NOMO-1 treated with dmso at 0.1 percent for 144 hours (cell line): ENCODE measurements around the gene PTPRT.

Experiments
- DNase-seq: peaks from one replicate; lab custom pipeline; 2025; ENCODE audit not compliant: unreplicated experiment; lab: John Stamatoyannopoulos, UW

Gene PTPRT

DNA sequence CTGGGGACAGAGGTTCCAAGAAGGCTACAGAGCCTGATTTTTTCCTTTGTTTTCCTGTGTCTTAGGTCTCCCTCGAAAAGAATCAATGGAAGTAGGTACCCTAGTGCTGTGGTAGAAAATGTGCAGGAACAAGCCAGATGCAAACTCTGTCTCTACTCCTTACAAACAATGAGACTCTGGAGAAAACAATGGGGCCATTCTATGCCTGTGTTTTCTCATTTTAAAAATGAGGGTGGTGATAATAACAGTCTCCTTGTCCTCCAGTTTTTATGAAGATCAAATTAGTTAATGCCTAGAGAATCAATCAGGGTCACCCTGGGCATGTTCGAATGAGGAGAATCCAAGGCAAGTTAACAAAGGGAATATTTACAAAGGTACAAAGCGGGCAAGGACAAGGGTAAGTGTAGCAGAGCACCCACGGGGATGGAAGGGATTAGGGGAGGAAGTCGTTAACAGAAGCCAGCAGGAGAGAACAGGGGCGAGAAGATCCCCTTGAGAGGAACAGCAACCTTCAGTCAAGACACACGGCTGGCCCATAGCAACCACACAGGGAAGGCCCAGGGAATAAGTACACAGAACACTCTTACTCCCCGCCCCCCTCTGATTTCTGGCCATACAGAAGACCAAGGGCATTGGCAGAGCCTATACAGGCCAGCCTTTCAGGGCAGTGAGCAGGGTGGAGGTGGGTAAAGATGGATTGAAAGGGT is 342.8 kb downstream of the PTPRT start:
- no peak for DNase-seq

DNA sequence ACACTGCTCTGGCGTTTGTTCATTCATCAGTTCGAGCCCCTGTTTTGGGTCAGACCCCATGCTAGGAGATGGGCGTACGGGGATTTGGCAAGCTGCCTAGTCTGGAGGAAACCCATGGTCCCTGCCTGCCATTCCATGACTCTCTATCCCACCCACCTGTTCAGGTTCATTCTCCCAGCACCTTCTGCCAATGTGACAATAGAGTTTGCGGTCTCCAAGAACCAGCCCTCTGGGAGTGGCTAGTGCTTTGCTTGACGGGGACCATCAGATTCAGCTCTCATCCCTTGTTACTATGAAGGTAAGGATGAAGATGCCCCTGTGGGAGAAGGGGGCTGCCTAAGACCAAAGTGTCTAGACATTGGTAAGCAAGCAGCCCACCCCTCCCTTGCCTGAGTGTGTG is 345.0 kb downstream of the PTPRT start:
- DNase-seq: no peak

DNA sequence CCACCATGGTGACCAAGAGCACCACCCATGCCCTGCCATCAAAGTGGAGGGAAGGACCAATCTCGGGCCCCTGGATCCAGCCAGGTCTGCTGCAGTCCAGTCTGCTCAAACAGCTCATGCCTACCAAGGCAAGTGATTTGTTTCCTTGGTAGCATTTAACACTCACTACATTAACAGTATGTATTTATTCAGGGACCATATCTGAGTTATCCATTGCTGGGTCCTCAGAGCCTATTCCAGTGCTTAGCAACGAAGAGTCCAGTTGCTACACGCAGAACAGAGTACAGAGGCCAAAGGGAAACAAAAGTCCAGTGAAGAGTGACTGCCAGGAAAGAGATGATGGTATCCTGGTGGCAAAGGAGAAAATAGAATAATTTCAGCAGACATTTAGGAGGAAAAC is 352.2 kb downstream of the PTPRT start:
- DNase-seq: no peak

DNA sequence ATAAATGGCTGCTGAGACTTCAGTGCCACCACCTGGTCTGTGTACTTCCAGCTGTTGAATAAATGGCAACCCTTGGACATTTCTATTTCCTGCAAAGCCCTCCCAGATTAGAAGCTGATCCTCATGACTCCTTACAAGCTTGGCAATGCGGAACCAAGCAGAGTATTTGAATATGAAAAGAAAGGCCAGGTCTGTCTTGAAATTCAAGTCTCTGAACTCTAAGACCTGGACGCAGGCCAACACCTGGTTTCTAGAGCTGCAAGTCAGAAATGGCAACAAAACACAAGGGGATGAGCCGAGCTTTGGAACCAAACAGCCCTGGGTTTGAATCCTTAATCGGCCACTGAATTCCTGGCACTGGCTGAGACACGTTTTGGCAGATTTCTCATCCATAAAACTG is 353.4 kb downstream of the PTPRT start:
- DNase-seq: no peak

DNA sequence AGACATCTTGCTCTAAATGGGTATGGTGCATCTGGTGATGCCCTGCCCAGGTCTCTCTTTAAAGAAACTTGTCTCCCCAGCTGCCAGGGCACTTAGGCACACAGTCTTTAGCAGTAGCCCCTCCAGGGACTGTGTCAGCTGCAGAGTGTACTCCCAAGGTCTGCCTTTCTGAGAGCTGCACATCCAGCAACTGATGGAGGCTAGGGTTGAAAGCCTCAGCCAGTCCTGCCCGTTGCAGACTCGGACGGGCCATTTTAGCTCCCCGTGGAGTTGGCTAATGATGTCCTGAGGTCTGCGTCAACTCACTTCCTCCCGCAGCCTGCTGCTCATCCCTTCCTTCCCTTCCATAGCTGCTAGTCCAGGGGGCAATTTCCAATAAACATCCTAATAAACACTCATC is 381.8 kb downstream of the PTPRT start:
- DNase-seq: no peak

DNA sequence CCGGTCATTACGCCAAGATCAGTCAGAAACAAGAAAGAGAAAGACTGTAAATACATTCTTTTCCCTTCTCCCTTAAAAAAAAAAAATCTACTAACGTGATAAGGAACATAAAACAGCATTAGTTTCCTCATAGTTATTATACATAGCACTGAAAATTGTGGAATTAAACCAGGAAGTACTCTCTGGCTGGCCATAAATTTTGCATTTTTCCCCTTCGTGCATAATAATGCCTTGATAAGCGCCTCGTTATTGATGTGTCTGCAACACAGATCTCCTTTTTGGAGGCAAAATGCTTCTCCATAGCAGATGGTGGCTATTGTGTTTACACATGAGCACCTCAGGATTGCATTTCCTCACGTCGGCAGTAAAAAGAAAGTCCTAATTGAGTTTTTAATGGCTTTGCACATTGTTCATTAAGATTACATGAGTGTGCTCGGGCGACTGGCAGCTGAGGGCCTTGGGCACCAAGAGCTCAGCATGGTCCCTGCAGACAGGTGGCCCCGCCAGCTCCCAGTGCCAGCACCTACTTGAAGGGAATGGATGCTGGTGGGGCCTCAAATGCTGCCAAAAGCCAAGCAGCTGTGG is 394.5 kb downstream of the PTPRT start:
- DNase-seq: no peak

DNA sequence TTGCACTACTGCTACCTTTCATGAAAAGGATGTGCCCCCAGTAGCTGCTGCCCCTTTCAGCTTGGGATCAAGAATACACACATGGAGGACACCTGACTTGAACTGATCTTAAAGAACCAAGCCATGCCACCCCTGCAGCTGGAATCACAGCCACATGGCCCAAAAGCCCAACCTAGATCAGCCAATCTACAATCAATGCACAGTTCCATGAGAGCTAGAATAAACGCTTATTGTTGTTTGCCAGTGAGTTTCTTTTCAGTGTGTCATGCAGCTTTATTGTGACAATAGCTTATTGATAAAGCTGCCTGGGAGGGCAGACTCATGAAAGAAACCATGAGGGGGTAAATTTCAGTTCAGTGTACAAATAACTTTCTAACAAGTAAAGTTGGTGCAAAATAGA is 397.7 kb downstream of the PTPRT start:
- DNase-seq: no peak

DNA sequence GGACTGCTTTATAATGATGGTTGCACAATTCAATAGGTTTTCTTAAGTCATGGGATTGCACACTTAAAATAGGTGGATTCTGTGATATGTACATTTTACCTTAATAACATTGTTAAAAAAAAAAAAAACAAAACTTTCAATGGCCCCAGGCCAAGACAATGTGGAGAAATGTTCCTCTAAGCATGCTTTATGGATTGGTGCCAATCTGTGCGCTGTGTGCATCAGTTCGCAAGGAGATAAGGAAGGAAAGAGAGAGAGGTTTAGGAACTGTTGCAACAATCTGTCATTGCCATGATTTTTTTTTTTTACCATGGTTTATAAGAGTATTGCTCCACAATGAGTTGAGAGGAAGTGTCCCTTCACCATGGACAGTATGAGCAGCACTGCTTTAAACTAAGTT is 399.6 kb downstream of the PTPRT start:
- no peak for DNase-seq

DNA sequence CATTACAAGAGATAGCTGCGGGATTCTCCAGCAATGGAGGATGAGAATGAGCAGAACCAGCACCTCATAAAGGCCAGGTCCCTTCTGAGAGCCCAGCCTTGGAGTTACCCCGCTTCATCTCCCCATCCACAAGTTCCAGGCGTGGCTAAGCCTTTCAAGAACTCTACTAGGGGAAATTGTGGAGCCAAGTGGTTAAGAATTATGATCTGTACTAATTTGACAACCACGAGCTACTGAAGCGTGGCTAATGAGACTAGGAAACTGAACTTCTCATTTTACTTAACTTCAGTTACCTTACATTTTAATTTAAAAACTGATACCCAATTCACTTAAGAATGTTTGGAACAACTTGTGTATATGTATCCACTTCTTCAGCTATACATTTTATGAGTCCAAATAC is 401.0 kb downstream of the PTPRT start:
- no peak for DNase-seq

DNA sequence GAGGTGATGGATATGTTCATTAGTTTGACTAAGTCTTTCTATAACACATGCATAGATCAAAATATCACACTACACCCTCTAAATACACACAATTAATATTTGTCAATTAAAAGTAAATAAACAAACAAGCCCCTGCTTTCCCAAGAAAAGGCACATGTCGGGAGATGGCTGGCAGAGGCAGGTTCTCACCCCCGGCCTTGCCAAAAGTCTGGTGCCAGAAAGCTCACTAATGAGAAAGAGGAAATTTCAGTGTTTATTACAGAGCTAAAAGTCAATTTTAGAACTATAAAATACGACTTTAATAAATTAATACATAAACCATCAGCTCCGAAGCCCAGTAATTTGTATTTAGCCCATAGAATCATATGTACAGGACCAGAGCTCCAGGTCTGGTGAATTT is 404.7 kb downstream of the PTPRT start:
- DNase-seq: no peak

DNA sequence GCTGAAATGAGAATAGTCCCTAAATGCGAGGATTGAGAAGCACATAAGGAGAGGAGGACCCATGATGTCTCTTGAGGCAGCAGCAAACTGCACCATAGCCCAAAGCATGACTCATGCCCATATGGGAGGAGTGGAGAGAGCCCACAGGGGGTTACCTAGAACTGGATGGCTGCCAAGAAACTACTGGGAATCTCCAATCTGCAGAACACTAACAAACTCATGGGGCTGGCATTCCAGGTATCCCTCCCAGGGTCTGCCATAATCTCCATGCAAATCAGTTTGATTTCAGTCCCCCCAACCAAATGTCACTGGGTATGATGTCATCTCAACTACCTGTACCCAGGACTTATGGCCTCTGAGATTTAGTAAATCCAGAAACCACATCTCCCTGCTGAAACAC is 410.5 kb downstream of the PTPRT start:
- DNase-seq: no peak

DNA sequence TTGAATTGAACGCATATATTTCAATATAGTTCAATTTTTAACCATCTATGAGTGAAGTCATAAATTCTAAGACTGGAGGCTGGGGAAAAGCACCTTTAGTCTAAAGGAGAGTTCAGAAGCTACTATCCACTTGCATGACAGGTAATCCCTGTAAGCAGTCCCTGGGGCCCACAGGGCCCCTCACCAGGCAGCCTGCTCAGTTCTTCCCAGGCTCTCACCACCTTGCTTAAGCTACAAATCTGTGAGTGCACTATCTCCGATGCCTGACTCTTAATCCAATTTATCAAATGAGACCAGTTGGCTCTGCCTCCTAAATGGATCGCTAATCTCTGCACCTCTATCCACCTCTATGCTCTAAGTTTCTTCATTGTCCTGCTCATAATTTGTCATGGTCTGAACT is 413.8 kb downstream of the PTPRT start:
- no peak for DNase-seq

DNA sequence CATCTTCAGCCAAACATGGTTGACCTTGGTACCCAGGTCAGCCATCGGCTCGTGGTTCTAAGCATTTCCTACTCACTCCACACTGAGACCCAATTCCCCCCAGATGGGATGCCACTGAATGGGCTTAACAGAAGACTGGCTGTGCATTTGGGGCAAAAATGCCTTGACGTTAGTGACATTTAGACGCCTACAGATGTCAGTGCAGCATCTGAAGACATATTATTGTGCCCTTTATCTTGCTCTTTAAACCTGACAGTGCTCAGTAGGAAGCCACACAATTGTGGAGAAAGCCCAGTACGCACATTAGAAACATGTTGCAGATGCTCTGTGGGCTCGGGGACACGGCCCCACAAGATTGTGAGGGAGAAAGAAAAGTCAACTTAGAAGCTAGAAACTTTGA is 414.7 kb downstream of the PTPRT start:
- no peak for DNase-seq

DNA sequence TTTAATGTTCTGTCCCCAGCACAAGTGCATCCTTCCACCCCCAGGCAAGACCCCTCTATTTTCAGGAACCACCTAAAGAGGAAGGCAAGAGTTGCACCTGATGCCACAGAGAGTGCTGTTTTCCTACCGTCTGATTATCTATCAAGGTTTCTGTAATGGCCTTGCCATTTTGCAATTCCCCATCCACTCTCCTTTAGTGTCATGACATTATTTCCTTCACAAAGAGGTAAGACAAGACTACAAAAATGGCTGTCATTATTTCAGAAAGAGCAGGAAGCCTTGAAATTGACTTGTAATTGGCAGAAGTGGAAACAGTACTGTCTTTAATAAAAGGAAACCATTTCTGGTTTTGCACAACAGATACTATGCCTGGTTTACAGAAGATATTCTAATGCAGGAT is 426.7 kb downstream of the PTPRT start:
- no peak for DNase-seq

DNA sequence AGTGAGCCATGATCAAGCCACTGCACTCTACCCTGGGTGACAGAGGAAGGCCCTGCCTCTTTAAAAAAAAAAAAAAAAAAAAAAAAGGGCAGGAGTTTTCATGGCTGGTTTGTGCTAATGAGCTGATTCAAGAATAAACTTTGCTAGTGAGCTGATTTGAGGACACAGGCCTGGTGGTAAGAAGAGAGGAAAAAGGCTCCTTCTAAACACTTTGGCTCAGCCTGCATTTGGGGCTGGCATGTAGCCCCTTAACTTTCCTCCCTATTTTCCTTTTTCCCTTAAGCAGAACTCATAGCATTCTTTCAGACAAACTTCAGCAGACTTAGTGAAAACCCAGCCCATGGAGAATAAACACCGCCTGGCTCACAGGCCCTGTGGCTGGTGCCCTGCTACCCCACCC is 432.7 kb downstream of the PTPRT start:
- no peak for DNase-seq

DNA sequence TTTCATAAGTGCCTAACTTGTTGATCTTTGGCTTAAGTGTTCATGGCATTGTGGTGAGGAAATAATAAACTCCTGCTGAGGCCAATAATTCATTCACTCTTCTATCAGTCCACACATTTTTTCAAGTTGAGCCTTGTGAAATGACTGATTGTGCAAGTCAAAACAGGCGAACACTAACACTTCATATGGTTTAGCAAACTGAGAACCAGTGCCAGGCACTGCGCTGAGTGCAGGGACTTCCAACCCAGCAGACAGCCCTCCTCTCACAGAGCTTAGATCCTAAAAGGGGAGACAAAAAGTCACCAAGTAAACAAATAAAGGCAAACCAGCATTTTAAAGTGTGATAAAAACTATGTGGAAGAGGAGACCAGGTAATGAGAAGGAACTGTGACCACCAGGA is 435.0 kb downstream of the PTPRT start:
- DNase-seq: no peak

DNA sequence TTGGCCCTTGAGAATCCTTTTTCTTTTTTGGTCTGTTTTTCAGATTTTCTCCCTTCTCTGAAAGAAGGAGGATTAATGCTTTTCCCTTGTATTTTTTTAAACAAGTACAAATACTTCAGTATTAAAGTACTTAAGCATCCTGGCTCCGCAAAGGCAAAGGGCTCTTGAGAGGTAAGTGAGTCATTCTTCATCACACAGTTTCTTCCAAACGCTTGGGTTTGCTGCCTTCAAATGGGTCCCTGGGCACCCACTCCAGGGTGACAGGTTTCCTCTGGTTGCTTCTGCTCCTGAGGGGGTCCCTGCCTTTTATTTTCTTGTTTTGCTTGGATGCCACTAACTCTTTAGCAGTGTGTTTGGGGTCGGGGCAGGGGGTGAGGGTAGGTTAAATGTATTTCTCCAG is 437.1 kb downstream of the PTPRT start:
- no peak for DNase-seq

DNA sequence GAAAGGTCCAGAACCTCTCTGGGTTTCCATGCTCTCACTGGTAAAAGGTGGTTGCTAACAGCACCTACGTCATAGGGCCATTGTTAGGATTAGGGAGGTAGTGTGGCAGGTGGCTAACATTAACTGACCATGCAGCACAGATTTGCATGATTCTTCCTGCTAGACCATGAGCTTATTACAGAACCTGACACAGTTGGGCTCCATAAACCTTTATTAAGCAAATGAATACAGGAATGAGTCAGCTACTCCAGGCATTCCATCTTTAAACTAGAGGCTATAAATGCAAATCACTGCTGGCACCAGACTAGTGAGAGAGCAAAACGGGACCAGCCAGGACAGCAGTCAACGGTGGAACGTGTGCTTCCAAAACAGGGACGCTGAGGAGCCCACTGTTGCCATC is 440.1 kb downstream of the PTPRT start:
- DNase-seq: no peak

DNA sequence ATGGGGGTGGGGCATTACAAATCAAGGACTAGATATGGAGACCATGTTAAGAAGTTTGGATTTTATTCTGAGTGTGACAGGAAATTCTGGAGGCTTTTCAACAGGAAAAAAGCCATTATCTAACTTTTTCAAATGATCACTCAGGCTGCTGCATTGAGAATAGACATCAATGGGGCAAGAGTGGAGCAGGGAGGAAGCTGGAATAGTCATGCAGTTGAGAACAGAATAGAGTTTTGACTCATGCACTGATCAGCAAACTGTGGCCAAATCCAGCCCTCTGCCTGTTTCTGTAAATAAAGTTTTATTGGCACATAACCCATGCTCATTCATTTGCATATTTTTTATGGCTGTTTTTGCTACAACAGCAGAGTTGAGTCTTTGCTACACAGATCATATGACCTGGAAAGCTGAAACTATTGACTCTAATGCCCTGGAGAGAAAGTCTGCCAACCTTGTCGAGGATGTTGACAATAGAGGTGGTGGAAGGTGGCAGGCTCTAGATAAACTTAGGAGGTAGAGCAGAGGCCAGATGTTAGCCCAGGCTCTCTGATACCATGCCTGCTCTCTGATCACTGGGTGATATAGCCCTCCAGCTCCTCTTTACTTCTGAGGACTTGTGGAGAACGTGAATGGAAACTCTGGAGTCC is 441.8 kb downstream of the PTPRT start:
- DNase-seq: no peak

DNA sequence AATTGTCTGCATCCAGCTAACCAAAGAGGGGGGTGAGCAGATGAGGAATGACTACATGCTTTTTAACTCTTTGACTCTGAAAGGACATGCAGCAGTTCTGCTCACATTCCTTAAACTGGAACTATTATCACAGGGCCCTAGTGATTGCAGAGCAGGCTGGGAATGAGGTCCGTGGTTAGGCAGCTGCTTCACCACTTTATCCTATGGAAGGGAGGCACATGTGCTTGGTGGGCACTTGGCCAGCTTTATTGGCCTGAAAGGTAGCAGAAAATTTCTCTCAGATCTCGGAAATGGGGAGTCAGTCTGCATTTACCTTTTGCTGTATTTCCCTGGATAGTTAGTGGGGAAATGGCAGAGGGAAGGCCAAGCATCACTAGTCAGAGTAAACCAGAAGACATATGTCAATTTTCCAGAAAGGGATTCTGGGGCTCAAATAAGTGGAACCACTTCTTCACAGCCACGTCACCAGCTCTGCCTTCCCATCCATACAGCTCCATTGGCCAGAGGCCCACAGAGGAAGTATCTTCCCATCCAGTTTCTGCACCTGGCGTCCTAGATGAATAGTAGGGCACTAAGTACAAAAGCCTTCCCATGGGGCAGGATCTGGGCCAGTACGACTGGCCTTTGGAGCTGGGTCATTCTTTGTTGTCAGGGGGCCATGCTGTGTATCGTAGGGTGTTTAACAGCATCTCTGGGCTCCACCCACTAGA is 444.8 kb downstream of the PTPRT start:
- DNase-seq: no peak

DNA sequence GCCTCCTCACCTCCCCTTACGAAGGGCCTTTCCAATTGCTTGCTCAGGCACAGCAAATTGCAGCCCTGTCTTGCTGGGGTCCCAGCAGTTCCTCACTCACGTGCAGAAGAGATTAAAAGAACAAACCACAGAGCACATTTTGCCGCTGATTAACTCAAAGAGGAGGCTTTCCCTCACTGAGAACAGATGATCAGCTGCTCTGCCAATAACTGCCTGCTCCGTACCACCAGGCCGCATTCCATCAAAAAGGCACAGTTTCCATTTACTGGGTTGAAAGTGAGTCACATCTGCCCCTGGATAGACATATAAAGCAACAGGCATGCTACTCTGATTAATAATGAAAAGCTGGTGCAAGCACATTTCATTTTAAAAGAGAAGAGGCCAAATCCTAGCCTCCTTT is 446.8 kb downstream of the PTPRT start:
- DNase-seq: no peak

DNA sequence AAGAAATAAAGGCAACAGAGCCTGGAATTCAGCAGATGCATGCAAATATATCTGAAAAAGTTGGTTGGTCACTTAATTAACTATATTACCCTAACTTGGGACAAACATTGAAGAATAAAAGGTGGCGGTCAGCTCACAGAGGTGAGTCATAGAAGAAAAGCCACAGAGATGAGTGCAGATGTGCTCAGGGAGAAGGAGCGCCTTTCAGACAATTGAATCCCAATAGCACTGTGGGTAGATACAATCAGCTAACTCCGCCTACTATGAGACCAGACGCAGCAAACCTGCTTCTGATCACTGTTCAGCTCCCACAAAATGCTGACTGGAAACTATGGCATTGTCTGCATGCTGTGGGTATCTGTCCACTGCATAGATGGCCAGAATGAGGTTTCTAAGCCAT is 447.8 kb downstream of the PTPRT start:
- DNase-seq: no peak
